ENCODE data around the gene NELL1.

DNA sequence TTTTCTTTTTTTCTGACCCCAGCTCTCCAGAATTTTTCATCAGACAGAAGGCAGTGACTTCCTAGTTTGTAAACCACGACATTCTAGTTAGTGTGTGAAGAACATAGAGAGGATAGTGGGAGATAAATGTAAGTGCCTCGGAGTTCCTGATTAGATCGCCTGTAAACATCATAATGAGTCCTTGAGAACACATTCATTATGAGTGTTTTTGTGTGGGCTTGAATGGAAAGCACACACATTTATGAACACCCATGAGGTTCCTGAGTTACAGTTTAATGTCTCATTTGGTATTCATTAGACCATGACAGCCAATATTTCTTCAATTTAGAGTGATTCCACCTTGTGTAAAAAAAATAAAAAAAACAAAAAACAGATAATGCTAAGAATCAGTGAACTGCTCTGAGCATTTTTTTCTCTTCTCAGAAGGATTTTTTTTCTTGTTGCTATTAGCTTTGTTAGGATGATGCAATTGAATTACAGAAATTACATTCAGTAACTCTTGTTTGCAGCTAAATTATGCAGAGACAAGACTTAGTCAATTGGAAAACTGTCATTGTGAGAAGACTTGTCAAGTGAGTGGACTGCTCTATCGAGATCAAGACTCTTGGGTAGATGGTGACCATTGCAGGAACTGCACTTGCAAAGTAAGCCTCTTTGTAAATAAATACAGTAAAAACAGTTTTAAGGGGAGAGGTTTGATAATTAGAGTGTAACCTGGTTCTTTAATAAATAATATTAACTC, 257.6 kb downstream of the NELL1 start:
- TF ChIP-seq, protein P1, sequence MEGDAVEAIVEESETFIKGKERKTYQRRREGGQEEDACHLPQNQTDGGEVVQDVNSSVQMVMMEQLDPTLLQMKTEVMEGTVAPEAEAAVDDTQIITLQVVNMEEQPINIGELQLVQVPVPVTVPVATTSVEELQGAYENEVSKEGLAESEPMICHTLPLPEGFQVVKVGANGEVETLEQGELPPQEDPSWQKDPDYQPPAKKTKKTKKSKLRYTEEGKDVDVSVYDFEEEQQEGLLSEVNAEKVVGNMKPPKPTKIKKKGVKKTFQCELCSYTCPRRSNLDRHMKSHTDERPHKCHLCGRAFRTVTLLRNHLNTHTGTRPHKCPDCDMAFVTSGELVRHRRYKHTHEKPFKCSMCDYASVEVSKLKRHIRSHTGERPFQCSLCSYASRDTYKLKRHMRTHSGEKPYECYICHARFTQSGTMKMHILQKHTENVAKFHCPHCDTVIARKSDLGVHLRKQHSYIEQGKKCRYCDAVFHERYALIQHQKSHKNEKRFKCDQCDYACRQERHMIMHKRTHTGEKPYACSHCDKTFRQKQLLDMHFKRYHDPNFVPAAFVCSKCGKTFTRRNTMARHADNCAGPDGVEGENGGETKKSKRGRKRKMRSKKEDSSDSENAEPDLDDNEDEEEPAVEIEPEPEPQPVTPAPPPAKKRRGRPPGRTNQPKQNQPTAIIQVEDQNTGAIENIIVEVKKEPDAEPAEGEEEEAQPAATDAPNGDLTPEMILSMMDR (IDR thresholded peaks at IDR 0.05; ENCODE audit: insufficient read depth, low read depth, low read length), result no peak
- no peak for TF ChIP-seq EZH2 (IDR thresholded peaks at IDR 0.05; ENCODE audit: insufficient read depth, low read length)

Data from astrocyte (in vitro differentiated cells and primary cell).